Activated naive CD4-positive, alpha-beta T cell treated with anti-CD3 and anti-CD28 coated beads, Interleukin-2, amount 50 U/mL, for 16 hours (primary cell): ENCODE measurements around the gene CMBL.
"Not testable (repeated sequence)": the region's sequence is repeated elsewhere in the genome, so short reads cannot be mapped to it uniquely, and the experiment has no call there.

Source experiments
- DNase-seq: peaks from one replicate; pipeline ENCODE4 v3.0.0-alpha.2; 2020

CMBL gene

GRCh38 chr5:10283927-10284635 is 23.6 kb downstream of the CMBL start:
- peak; percentile 80 for DNase-seq

GRCh38 chr5:10279925-10280720 is 27.6 kb downstream of the CMBL start:
- no peak for DNase-seq

- no peak for DNase-seq
These were observed 28.4 kb downstream of the CMBL start for GRCh38 chr5:10279328-10279727.

GRCh38 chr5:10278658-10279279 is 28.9 kb downstream of the CMBL start:
- DNase-seq: no peak

- no peak for DNase-seq
These were observed 29.7 kb downstream of the CMBL start for GRCh38 chr5:10277773-10278630.

GRCh38 chr5:10276691-10277090 is 31.0 kb downstream of the CMBL start:
- DNase-seq: no peak

- no peak for DNase-seq
These were observed 31.7 kb downstream of the CMBL start for GRCh38 chr5:10275991-10276390.

GRCh38 chr5:10275460-10275859 is 32.2 kb downstream of the CMBL start:
- no peak for DNase-seq

- not testable (repeated sequence) for DNase-seq
These were observed 34.9 kb downstream of the CMBL start for GRCh38 chr5:10272875-10273209.

GRCh38 chr5:10272053-10272874 is 35.4 kb downstream of the CMBL start:
- DNase-seq: no peak

GRCh38 chr5:10268100-10268499 is 39.6 kb downstream of the CMBL start:
- DNase-seq: no peak

- DNase-seq: no peak
These were observed 40.9 kb downstream of the CMBL start for GRCh38 chr5:10266839-10267238.

GRCh38 chr5:10266137-10266536 is 41.6 kb downstream of the CMBL start:
- no peak for DNase-seq

- DNase-seq: no peak
These were observed 42.2 kb downstream of the CMBL start for GRCh38 chr5:10265245-10266109.

GRCh38 chr5:10264604-10265003 is 43.1 kb downstream of the CMBL start:
- no peak for DNase-seq

GRCh38 chr5:10262995-10263394 is 44.7 kb downstream of the CMBL start:
- no peak for DNase-seq

GRCh38 chr5:10262121-10262774 is 45.5 kb downstream of the CMBL start:
- DNase-seq: no peak

- DNase-seq: no peak
These were observed 46.6 kb downstream of the CMBL start for GRCh38 chr5:10261065-10261464.

GRCh38 chr5:10259899-10260298 is 47.8 kb downstream of the CMBL start:
- no peak for DNase-seq

- no peak for DNase-seq
These were observed 49.8 kb downstream of the CMBL start for GRCh38 chr5:10257870-10258269.

- no peak for DNase-seq
These were observed 53.0 kb downstream of the CMBL start for GRCh38 chr5:10254686-10255085.
